ENCODE data around the gene HSD11B1. TPM values are rescaled to one million over a fixed set of nuclear protein-coding genes. Genes with fewer than 3 reads are reported as not detected.

The HSD11B1 gene
- total and polyA plus RNA-seq, 4 donors: 0.09 to 488 (median 304) TPM

DNA sequence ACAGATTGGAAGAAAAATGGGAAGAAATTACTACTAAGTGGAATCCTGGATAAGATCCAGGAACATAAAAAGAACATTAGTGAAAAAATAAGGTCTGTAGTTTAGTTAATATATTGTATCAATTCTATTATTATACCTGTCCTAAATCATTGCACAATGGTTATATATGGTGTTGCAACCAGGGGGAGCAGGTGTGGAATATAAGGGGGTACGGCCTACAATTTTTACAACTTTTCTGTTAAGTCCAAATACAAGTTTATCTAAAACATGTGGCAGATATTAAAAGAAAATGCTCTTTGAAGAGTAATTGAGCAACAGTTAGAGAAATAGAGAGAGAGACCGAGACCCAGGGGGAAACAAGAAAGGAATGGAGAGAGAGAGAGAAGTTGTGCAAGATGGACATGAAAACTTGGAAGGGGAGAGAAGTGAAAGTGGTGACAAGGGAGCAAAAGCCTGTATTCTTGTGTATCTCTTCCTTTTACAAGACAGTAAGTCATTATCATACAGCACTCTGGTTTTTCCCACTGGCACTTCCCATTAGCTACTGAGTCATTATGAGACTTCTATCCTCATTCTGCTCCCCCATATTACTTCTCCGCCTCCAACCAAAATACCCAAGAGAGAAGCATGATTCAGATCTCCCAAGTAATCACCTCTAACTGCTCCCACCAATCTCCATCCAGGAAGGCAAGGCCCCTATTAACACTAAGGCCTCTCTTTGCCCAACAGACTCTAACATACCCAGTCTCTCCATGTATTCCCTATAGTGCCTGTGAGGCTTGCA, 29.0 kb downstream of the HSD11B1 start:
- Histone ChIP-seq H3K36me3 (ENCODE audit: control insufficient read depth in 4 of 4, insufficient read depth in 3 of 4, low read depth in 1 of 4, low read length in 3 of 4) (peaks cover 0 to 27% (median 16%) of the 10 kb centered on the region in 4 donors), H3K4me3 (ENCODE audit: low read depth in 1 of 3, low read length in 3 of 3) (no peak overlapping the region), H3K9ac (ENCODE audit: low read depth in 1 of 2, low read length in 2 of 2) (no peak overlapping the region), H3K27ac (ENCODE audit: low read depth in 1 of 2, low read length in 2 of 2) (peak overlapping the region; percentile 60 to 70), H3K27me3 (ENCODE audit: control insufficient read depth in 4 of 4, insufficient read depth in 4 of 4, low read length in 3 of 4) (no peaks in the 10 kb centered on the region), H3K4me1 (ENCODE audit: control insufficient read depth in 4 of 4, insufficient read depth in 4 of 4, low read length in 3 of 4) (peaks cover 0 to 30% (median 18%) of the 10 kb centered on the region in 4 donors), H3K9me3 (ENCODE audit: control insufficient read depth in 4 of 4, low read length in 3 of 4) (no peaks in the 10 kb centered on the region)
- TF ChIP-seq JUND (IDR thresholded peaks at IDR 0.05): no peak
- TF ChIP-seq RXRA (IDR thresholded peaks at IDR 0.05): no peak
- TF ChIP-seq, protein P1, sequence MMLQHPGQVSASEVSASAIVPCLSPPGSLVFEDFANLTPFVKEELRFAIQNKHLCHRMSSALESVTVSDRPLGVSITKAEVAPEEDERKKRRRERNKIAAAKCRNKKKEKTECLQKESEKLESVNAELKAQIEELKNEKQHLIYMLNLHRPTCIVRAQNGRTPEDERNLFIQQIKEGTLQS (IDR thresholded peaks at IDR 0.05): no peak
- TF ChIP-seq REST (IDR thresholded peaks at IDR 0.05): no peak
- no peak for TF ChIP-seq GABPA (IDR thresholded peaks at IDR 0.05 in 1 of 2, conservative IDR thresholded peaks at IDR 0.05 in 1 of 2)
- no peak for TF ChIP-seq FOXA2 (IDR thresholded peaks at IDR 0.05)
- TF ChIP-seq MAX (IDR thresholded peaks at IDR 0.05): no peak
- no peak for TF ChIP-seq FOXA1 (IDR thresholded peaks at IDR 0.05)
- no peak for TF ChIP-seq HNF4G (IDR thresholded peaks at IDR 0.05)
- TF ChIP-seq RAD21 (IDR thresholded peaks at IDR 0.05): no peak
- TF ChIP-seq, protein P2, sequence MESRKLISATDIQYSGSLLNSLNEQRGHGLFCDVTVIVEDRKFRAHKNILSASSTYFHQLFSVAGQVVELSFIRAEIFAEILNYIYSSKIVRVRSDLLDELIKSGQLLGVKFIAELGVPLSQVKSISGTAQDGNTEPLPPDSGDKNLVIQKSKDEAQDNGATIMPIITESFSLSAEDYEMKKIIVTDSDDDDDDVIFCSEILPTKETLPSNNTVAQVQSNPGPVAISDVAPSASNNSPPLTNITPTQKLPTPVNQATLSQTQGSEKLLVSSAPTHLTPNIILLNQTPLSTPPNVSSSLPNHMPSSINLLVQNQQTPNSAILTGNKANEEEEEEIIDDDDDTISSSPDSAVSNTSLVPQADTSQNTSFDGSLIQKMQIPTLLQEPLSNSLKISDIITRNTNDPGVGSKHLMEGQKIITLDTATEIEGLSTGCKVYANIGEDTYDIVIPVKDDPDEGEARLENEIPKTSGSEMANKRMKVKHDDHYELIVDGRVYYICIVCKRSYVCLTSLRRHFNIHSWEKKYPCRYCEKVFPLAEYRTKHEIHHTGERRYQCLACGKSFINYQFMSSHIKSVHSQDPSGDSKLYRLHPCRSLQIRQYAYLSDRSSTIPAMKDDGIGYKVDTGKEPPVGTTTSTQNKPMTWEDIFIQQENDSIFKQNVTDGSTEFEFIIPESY (IDR thresholded peaks at IDR 0.05): no peak
- TF ChIP-seq YY1 (IDR thresholded peaks at IDR 0.05): no peak
- no peak for TF ChIP-seq HNF4A (conservative IDR thresholded peaks at IDR 0.05)
- TF ChIP-seq EGR1 (IDR thresholded peaks at IDR 0.05; ENCODE audit: low read depth in 2 of 2): no peak
- TF ChIP-seq SP1 (IDR thresholded peaks at IDR 0.05): no peak
- TF ChIP-seq NR2F2 (IDR thresholded peaks at IDR 0.05): no peak
- no peak for TF ChIP-seq CTCF (IDR thresholded peaks at IDR 0.05; ENCODE audit: low read depth, low read length, missing input control)
- no peak for TF ChIP-seq TAF1 (conservative IDR thresholded peaks at IDR 0.05)
- DNase-seq (ENCODE audit: low spot score): no peak
- 86% methylated on average over 3 of the region's 3 CpGs for WGBS

All from liver (tissue), 9 donors.